ENCODE measurements around the gene BAK1.

The BAK1 gene

GRCh38 chr6:33583591-33584155 is 3.6 kb upstream of the BAK1 start:
- Mint-ChIP-seq H3K9me3 (no peaks in the 10 kb centered on the region), H3K36me3 (peaks cover 7% of the 10 kb centered on the region), H3K4me1 (peaks cover 38% of the 10 kb centered on the region), H3K4me3 (no peak overlapping the region), H3K27ac (peak overlapping the region; percentile 89)
- ATAC-seq (no peak), DNase-seq (ENCODE audit: low spot score in 2 of 2) (no peak)

DNA sequence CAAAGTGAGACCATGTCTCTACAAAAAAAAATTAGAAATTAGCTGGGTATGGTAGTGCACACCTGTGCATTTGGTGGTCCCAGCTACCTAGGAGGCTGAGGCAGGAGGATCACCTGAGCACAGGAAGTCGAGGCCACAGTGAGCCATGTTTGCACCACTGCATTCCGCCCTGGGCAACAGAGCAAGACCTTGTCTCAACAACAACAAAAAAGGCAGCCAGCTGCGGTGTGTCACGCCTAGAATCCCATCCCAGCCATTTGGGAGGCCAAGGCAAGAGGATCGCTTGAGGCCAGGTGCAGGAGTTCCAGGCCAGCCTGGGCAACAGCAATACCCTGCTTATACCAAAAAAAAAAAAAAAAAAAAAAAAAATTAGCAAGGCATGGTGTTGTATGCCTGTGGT is 1.1 kb upstream of the BAK1 start:
- no peak overlapping the region for H3K4me3 Mint-ChIP-seq
- ATAC-seq: no peak
- no peaks in the 10 kb centered on the region for H3K9me3 Mint-ChIP-seq

DNA sequence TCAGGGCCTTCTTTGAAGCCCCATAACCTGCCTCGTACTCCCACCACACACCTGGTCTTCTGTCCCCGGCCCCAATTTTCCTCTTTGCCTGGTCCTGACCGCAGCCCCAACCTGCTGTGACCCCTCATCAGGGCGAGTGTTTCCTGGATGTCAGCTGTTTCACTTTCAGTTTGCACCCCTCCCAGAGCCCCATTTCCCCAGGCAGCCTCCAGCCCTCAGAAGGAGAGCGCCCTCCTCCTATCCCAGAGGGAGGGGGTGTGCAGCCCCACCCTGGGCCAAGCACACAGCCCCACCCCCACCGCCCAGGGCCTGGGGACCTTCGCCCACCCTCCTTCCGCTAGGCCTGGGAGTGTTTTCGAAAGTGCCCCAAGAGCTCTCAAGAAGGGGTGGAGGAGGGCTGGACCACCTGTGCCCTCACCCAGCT is 1.5 kb downstream of the BAK1 start:
- no peaks in the 10 kb centered on the region for H3K9me3 Mint-ChIP-seq
- H3K36me3 Mint-ChIP-seq: peaks cover 57% of the 10 kb centered on the region
- peak in 1 of 2 donors; percentile 73 for DNase-seq (ENCODE audit: low spot score in 2 of 2)
- H3K4me3 Mint-ChIP-seq: peak overlapping the region; percentile 92
- H3K4me1 Mint-ChIP-seq: peaks cover 34% of the 10 kb centered on the region
- peak; percentile 31 for ATAC-seq
- peak overlapping the region; percentile 96 for H3K27ac Mint-ChIP-seq

More for the DNA sequence above, 1.1 kb upstream of the BAK1 start:
- peaks cover 32% of the 10 kb centered on the region for H3K36me3 Mint-ChIP-seq
- peaks cover 51% of the 10 kb centered on the region for H3K4me1 Mint-ChIP-seq
- H3K27ac Mint-ChIP-seq: no peak overlapping the region
- DNase-seq (ENCODE audit: low spot score in 2 of 2): no peak

GRCh38 chr6:33578164-33578563 is 1.9 kb downstream of the BAK1 start:
- ATAC-seq (no peak), DNase-seq (ENCODE audit: low spot score in 2 of 2) (no peak)
- peak overlapping the region; percentile 92 for H3K4me3 Mint-ChIP-seq
- peak overlapping the region; percentile 96 for H3K27ac Mint-ChIP-seq
- H3K4me1 Mint-ChIP-seq: peaks cover 30% of the 10 kb centered on the region
- no peaks in the 10 kb centered on the region for H3K9me3 Mint-ChIP-seq
- peaks cover 61% of the 10 kb centered on the region for H3K36me3 Mint-ChIP-seq

- peaks cover 61% of the 10 kb centered on the region for H3K36me3 Mint-ChIP-seq
- peak overlapping the region; percentile 96 for H3K27ac Mint-ChIP-seq
Observed at GRCh38 chr6:33577718-33578117, 2.4 kb downstream of the BAK1 start.

GRCh38 chr6:33577106-33577535 is 3.0 kb downstream of the BAK1 start:
- DNase-seq (ENCODE audit: low spot score in 2 of 2) (no peak), ATAC-seq (peak; percentile 20)
- H3K36me3 Mint-ChIP-seq: peaks cover 63% of the 10 kb centered on the region
- H3K9me3 Mint-ChIP-seq: no peaks in the 10 kb centered on the region
- H3K4me1 Mint-ChIP-seq: peaks cover 34% of the 10 kb centered on the region
- H3K4me3 Mint-ChIP-seq: peak overlapping the region; percentile 92
- peak overlapping the region; percentile 96 for H3K27ac Mint-ChIP-seq

More at GRCh38 chr6:33577718-33578117, 2.4 kb downstream of the BAK1 start:
- no peak for ATAC-seq
- DNase-seq (ENCODE audit: low spot score in 2 of 2): no peak
- Mint-ChIP-seq H3K4me1 (peaks cover 30% of the 10 kb centered on the region), H3K9me3 (no peaks in the 10 kb centered on the region), H3K4me3 (peak overlapping the region; percentile 92)

GRCh38 chr6:33576668-33577067 is 3.4 kb downstream of the BAK1 start:
- peak overlapping the region; percentile 96 for H3K27ac Mint-ChIP-seq
- peaks cover 39% of the 10 kb centered on the region for H3K4me1 Mint-ChIP-seq
- DNase-seq (ENCODE audit: low spot score in 2 of 2) (no peak), ATAC-seq (no peak)
- H3K4me3 Mint-ChIP-seq: peak overlapping the region; percentile 92
- H3K36me3 Mint-ChIP-seq: peaks cover 67% of the 10 kb centered on the region
- H3K9me3 Mint-ChIP-seq: no peaks in the 10 kb centered on the region

- H3K9me3 Mint-ChIP-seq: no peaks in the 10 kb centered on the region
- H3K4me1 Mint-ChIP-seq: peaks cover 53% of the 10 kb centered on the region
- peaks cover 82% of the 10 kb centered on the region for H3K36me3 Mint-ChIP-seq
- ATAC-seq: no peak
- no peak overlapping the region for H3K4me3 Mint-ChIP-seq
- peak overlapping the region; percentile 74 for H3K27ac Mint-ChIP-seq
- DNase-seq (ENCODE audit: low spot score in 2 of 2): no peak
Observed at GRCh38 chr6:33575211-33575610, 4.9 kb downstream of the BAK1 start.

DNA sequence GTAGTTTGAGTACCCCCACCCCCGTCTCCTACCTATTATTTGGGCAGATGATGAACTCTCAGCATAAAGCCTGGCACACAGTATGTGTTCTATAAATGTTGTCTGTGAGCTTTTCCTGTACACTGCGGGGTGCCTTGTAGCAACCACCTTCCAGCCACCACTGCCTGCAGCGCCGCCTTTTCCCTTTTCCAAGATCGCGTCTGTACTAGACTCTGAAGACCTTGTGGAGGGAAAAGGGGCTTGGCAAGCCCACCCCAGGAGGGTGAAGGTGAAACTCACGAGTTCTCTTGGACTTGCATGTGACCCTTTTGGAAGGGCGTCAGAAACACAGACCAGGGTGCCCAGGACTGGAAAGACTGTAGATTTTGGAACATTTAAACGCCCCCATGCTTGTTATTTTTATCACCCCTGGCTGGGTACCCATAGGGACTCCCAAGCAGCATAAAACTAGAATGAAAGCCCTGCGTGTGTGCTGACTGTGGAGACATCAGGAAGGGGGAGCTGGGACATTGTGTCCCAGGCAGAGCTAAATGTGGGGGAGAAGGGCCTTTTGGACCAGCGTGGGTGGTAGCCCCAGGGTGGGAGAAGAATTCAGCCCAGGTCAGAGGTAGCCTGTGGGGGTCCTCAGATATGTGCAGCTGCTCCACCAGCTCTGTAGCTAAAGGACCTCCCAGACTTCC is 8.3 kb downstream of the BAK1 start:
- peak overlapping the region; percentile 98 for H3K27ac Mint-ChIP-seq
- DNase-seq (ENCODE audit: low spot score in 2 of 2) (no peak), ATAC-seq (no peak)
- no peaks in the 10 kb centered on the region for H3K9me3 Mint-ChIP-seq
- H3K36me3 Mint-ChIP-seq: peaks cover 61% of the 10 kb centered on the region
- H3K4me1 Mint-ChIP-seq: peaks cover 53% of the 10 kb centered on the region
- peak overlapping the region; percentile 83 for H3K4me3 Mint-ChIP-seq

DNA sequence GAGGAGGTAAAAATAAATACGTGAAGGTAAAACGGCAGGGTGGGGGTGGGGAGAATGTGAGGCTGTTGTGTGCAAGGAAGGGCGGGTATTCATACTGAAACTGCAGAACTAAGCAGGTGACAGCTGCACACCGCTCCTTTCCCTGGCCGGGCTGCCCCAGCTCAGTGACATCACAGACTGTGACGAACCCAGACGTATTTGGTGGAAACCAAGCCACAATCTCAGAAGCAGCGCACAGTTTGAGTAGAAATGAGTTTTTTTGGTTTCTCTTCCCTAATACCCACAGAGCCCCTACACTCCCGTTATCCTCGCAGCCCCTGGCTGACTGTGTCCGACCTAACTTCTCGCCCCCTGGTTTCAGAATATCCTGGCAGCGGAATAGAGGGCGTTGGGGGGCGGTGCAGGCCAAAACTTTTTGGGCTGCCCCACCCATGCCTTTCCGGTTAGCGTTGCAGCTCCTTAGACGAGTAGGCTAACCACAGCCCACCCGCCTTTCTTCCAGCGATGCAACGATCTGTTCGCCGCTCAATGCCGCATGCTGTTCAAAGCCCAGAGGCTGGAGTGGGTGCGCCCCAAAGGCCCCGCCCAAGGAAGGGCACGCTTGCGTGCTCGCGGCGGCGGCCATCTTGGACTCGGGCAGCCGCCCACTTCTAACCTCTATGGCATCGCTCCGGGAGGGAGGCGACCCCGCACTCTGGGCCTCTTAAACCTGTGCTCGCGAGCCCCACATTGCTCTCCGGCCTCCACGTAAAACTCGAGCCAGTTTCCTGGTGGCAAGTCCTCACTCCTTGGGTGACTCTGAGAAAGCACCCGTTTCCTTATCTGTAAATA is 9.1 kb downstream of the BAK1 start:
- H3K4me1 Mint-ChIP-seq: peaks cover 55% of the 10 kb centered on the region
- ATAC-seq: peak; percentile 93

DNA sequence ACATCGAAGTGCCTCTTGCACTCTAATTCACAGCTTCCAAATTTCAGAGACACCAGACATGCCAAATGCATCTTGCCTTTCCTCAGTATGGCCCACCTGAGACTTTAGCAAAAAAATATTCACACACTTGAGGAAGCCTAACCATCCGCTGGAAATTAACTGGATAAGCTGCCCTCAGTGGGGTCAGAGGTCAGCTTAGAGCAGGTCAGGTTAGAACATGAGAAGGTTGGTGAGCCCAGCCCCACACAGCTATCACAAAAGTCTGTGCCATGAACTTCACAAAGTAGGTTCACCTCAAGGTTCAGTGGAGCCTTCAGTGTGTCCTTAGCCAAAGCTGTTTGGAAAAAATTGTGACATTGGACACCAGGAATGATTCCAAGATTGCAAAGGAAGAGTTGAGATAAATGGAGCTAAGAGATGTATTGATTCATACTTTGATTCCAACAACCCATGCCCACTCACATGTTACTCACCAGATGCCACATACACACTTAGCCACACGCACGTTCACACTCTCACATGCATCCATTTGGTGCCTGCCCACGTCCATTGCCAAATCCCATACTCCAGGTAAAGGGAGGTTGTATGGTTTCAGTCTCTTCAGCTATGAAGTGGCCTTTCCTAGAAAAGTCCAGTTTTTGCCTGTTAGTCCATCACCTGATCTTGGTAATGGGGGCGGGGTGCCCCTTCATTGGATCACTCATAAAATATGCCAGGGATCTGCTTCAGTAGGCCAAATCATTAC is 11.1 kb downstream of the BAK1 start:
- ATAC-seq (no peak), DNase-seq (ENCODE audit: low spot score in 2 of 2) (no peak)
- Mint-ChIP-seq H3K36me3 (peaks cover 33% of the 10 kb centered on the region), H3K9me3 (no peaks in the 10 kb centered on the region), H3K4me1 (peaks cover 47% of the 10 kb centered on the region), H3K27ac (no peak overlapping the region), H3K4me3 (no peak overlapping the region)

More for the DNA sequence above, 9.1 kb downstream of the BAK1 start:
- Mint-ChIP-seq H3K27ac (peak overlapping the region; percentile 98), H3K9me3 (no peaks in the 10 kb centered on the region), H3K4me3 (peak overlapping the region; percentile 83), H3K36me3 (peaks cover 53% of the 10 kb centered on the region)
- peak; percentile 80 to 97 for DNase-seq (ENCODE audit: low spot score in 2 of 2)

DNA sequence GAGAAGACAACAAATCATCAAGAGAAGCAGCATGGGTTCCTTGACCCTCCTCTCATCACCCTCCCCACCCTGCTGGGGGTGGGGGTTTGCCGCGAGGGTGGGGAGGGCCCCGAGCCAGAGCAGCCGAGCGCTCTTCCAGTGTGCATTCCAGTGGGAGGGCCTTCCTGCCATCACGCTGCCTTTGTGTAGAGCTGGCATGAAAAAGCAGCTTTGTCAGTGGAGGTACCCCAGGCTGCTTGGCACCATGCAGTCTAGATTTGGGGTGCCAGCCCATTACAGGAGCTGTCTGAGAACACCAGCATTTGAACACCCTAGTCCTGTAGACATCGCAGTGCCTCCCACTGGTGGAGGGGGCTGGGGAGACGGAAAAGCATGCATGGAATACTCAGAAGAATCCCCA is 12.2 kb downstream of the BAK1 start:
- DNase-seq (ENCODE audit: low spot score in 2 of 2): no peak
- Mint-ChIP-seq H3K27ac (peak overlapping the region; percentile 73), H3K4me1 (peaks cover 47% of the 10 kb centered on the region), H3K36me3 (peaks cover 26% of the 10 kb centered on the region), H3K4me3 (no peak overlapping the region), H3K9me3 (no peaks in the 10 kb centered on the region)
- no peak for ATAC-seq

- H3K9me3 Mint-ChIP-seq: no peaks in the 10 kb centered on the region
Observed at GRCh38 chr6:33566182-33567084, 13.6 kb downstream of the BAK1 start.

GRCh38 chr6:33558801-33559200 is 21.3 kb downstream of the BAK1 start:
- DNase-seq (ENCODE audit: low spot score in 2 of 2): no peak
- Mint-ChIP-seq H3K4me1 (peaks cover 8% of the 10 kb centered on the region), H3K27ac (no peak overlapping the region), H3K9me3 (no peaks in the 10 kb centered on the region), H3K36me3 (no peaks in the 10 kb centered on the region), H3K4me3 (no peak overlapping the region)
- ATAC-seq: no peak

More at GRCh38 chr6:33566182-33567084, 13.6 kb downstream of the BAK1 start:
- H3K36me3 Mint-ChIP-seq: peaks cover 17% of the 10 kb centered on the region
- DNase-seq (ENCODE audit: low spot score in 2 of 2) (no peak), ATAC-seq (no peak)
- peaks cover 36% of the 10 kb centered on the region for H3K4me1 Mint-ChIP-seq
- peak overlapping the region; percentile 73 for H3K27ac Mint-ChIP-seq
- H3K4me3 Mint-ChIP-seq: no peak overlapping the region
